ENCODE data around the gene RNF157. TPM values are rescaled to one million over a fixed set of nuclear protein-coding genes. Genes with fewer than 3 reads are reported as not detected.
"Not testable (repeated sequence)": the region's sequence is repeated elsewhere in the genome, so short reads cannot be mapped to it uniquely, and the experiment has no call there.

Gene RNF157
- total and polyA plus RNA-seq, 10 of the 15 experiments (the other 5 are each of a cell fraction or from before 2014, with no cell fraction given): 1.4 to 15.9 (median 9.6) TPM

- H3K9me3 ChIP-seq (replicated peaks; ENCODE audit: control insufficient read depth, insufficient read depth, low read length); H3K79me2 ChIP-seq (ENCODE audit: control insufficient read depth, insufficient read depth, low read length); H4K20me1 ChIP-seq (ENCODE audit: control insufficient read depth, insufficient read depth); BruUV-seq (replicated peaks); H3K27me3 ChIP-seq (replicated peaks in 1 of 2; ENCODE audit: control insufficient read depth in 2 of 2, insufficient read depth in 2 of 2, low read length in 1 of 2); H3K4me3 ChIP-seq; H2AFZ ChIP-seq (ENCODE audit: control insufficient read depth, low read depth, low read length); H3K36me3 ChIP-seq (ENCODE audit: control insufficient read depth in 2 of 2, insufficient read depth in 2 of 2, low read length in 1 of 2); DNase-seq (ENCODE audit: low read depth, low spot score); ATAC-seq; FAIRE-seq: not testable (repeated sequence)
- RAD21 ChIA-PET (ENCODE audit: unreplicated experiment): interaction anchor here (0.8 to 17.4 kb wide), 4 partner anchors 21 to 93 kb away, joined by 3 to 419 read pairs (median 20); partner anchors contain the start of gene UBALD2
- Histone ChIP-seq H3K4me1 (ENCODE audit: control insufficient read depth, insufficient read depth, low read length) (peaks cover 60% of the 10 kb centered on the region), H3K4me2 (ENCODE audit: control insufficient read depth, insufficient read depth) (peak overlapping the region; percentile 48; the same call in 1 of the 2 replicates), H3K9ac (ENCODE audit: control insufficient read depth, insufficient read depth, low read length) (peak overlapping the region; percentile 33; the same call in 1 of the 2 replicates), H3K27ac (ENCODE audit: control insufficient read depth, insufficient read depth) (peak overlapping the region; percentile 59)
- POLR2A ChIA-PET: interaction anchor here (1.0 to 16.8 kb wide), 4 partner anchors 41 to 80 kb away, joined by 3 to 427 read pairs (median 8); partner anchors contain the start of gene UBALD2
- 96% methylated on average over 2 of the region's 2 CpGs for WGBS (ENCODE audit: insufficient coverage, insufficient replicate concordance, low lambda C conversion rate, missing lambda C conversion rate)
- in situ Hi-C loops (cut with MboI) (loop anchor here (5.0 kb wide), 1 partner anchor 76 kb away; no protein-coding TSS in a partner anchor), intact Hi-C loops (cut with micrococcal nuclease; ENCODE audit: unreplicated experiment) (loop anchor here (5.0 kb wide), 1 partner anchor 61 kb away; no protein-coding TSS in a partner anchor)
- CTCF ChIA-PET: interaction anchor here (1.0 to 12.1 kb wide), 5 partner anchors 11 to 92 kb away, joined by 3 to 160 read pairs (median 20); partner anchors contain the start of gene UBALD2
- SMC1A ChIA-PET (ENCODE audit: uncharacterized antibody, unreplicated experiment): interaction anchor here (0.6 to 12.7 kb wide), 8 partner anchors 14 to 84 kb away, joined by 3 to 152 read pairs (median 4); partner anchors contain the start of gene UBALD2
Measured at GRCh38 chr17:76186774-76187173, 53.5 kb downstream of the RNF157 start.

GRCh38 chr17:76184290-76184689 lies 56.0 kb downstream of the RNF157 start:
- ChIA-PET CTCF (interaction anchor here (0.6 to 12.6 kb wide), 12 partner anchors 8 to 97 kb away, joined by 3 to 162 read pairs (median 12); partner anchors contain the start of gene UBALD2), POLR2A (interaction anchor here (0.6 to 16.8 kb wide), 3 partner anchors 49 to 578 kb away, joined by 4 to 427 read pairs (median 6); partner anchors contain the start of gene UBALD2), RAD21 (ENCODE audit: unreplicated experiment) (interaction anchor here (0.7 to 17.4 kb wide), 8 partner anchors 54 to 114 kb away, joined by 3 to 419 read pairs (median 16); partner anchors contain the start of gene UBALD2), SMC1A (ENCODE audit: uncharacterized antibody, unreplicated experiment) (interaction anchor here (0.8 to 12.7 kb wide), 15 partner anchors 8 to 95 kb away, joined by 3 to 152 read pairs (median 7); partner anchors contain the start of gene UBALD2)
- H3K27me3 ChIP-seq (replicated peaks in 1 of 2; ENCODE audit: control insufficient read depth in 2 of 2, insufficient read depth in 2 of 2, low read length in 1 of 2): no peaks in the 10 kb centered on the region
- intact Hi-C loops (cut with micrococcal nuclease; ENCODE audit: unreplicated experiment): no loop called here
- peak overlapping the region; percentile 100 for H3K4me2 ChIP-seq (ENCODE audit: control insufficient read depth, insufficient read depth)
- H4K20me1 ChIP-seq (ENCODE audit: control insufficient read depth, insufficient read depth): no peaks in the 10 kb centered on the region
- BruUV-seq (replicated peaks): no TSS peak
- peaks cover 46% of the 10 kb centered on the region for H3K4me1 ChIP-seq (ENCODE audit: control insufficient read depth, insufficient read depth, low read length)
- TF ChIP-seq USF2 (IDR thresholded peaks at IDR 0.05; ENCODE audit: borderline replicate concordance, low read depth, low read length) (no peak), MYB (IDR thresholded peaks at IDR 0.05; ENCODE audit: borderline replicate concordance, low read depth, low read length) (no peak), HDAC2 (IDR thresholded peaks at IDR 0.05) (no peak), ZNF24 (IDR thresholded peaks at IDR 0.05) (no peak), SREBF1 (IDR thresholded peaks at IDR 0.05; ENCODE audit: low read length) (no peak), RBBP5 (conservative IDR thresholded peaks at IDR 0.05) (no peak), BACH1 (IDR thresholded peaks at IDR 0.05; ENCODE audit: borderline replicate concordance) (no peak), SKIL (IDR thresholded peaks at IDR 0.05; ENCODE audit: low read depth, poor library complexity, severe bottlenecking) (no peak), SP1 (IDR thresholded peaks at IDR 0.05; ENCODE audit: low read depth, low read length) (no peak), HDGF (IDR thresholded peaks at IDR 0.05) (no peak), BMI1 (IDR thresholded peaks at IDR 0.05; ENCODE audit: borderline replicate concordance) (no peak), TCF3 (IDR thresholded peaks at IDR 0.05; ENCODE audit: borderline replicate concordance, insufficient read depth, low read depth, low read length) (no peak)
- FAIRE-seq (peak; percentile 56), ATAC-seq (no peak), DNase-seq (ENCODE audit: low read depth, low spot score) (no peak)
- 41% methylated on average over 2 of the region's 2 CpGs for WGBS (ENCODE audit: insufficient coverage, insufficient replicate concordance, low lambda C conversion rate, missing lambda C conversion rate)
- no peaks in the 10 kb centered on the region for H3K36me3 ChIP-seq (ENCODE audit: control insufficient read depth in 2 of 2, insufficient read depth in 2 of 2, low read length in 1 of 2)
- H3K79me2 ChIP-seq (ENCODE audit: control insufficient read depth, insufficient read depth, low read length): no peaks in the 10 kb centered on the region
- peak overlapping the region; percentile 93 for H3K27ac ChIP-seq (ENCODE audit: control insufficient read depth, insufficient read depth)
- peak overlapping the region; percentile 88 for H2AFZ ChIP-seq (ENCODE audit: control insufficient read depth, low read depth, low read length)
- H3K9ac ChIP-seq (ENCODE audit: control insufficient read depth, insufficient read depth, low read length): no peak overlapping the region; the same call in 1 of the 2 replicates
- in situ Hi-C loops (cut with MboI): no loop called here
- no peak overlapping the region for H3K4me3 ChIP-seq
- no peaks in the 10 kb centered on the region for H3K9me3 ChIP-seq (replicated peaks; ENCODE audit: control insufficient read depth, insufficient read depth, low read length)

Data from GM12878 (cell line).